HepG2 (cell line): Measurements from ENCODE around the gene TSPAN31. TPM values are rescaled to one million over a fixed set of nuclear protein-coding genes. Genes with fewer than 3 reads are reported as not detected.

Experiments used
- EZH2 ChIP-seq: conservative IDR thresholded peaks from 2 replicates; pipeline ENCODE4 v1.6.1; 2012; ENCODE audit warnings: mild to moderate bottlenecking, low read depth, low read length, moderate library complexity
- HNRNPL ChIP-seq: fragments of 200-400 bp; formaldehyde crosslinking; IDR thresholded peaks from 2 replicates; pipeline ENCODE4 v1.6.1; 2017; ENCODE audit warnings: mild to moderate bottlenecking, low read depth, low read length
- MAFG ChIP-seq: sonication (generic); formaldehyde crosslinking; IDR thresholded peaks from 2 replicates; pipeline ENCODE4 v1.5.1; 2020; ENCODE audit warnings: mild to moderate bottlenecking, missing genetic modification reagents
- NFIC ChIP-seq: IDR thresholded peaks from 2 replicates; pipeline ENCODE4 v1.6.1; 2012; ENCODE audit warnings: mild to moderate bottlenecking, low read length, inconsistent platforms
- NRL ChIP-seq: sonication (generic); formaldehyde crosslinking; IDR thresholded peaks from 2 replicates; pipeline ENCODE4 v1.5.0; 2020; ENCODE audit warnings: missing genetic modification reagents, mild to moderate bottlenecking, moderate library complexity, borderline replicate concordance
- PAXIP1 ChIP-seq: sonication (generic); formaldehyde crosslinking; conservative IDR thresholded peaks from 2 replicates; pipeline ENCODE4 v1.4.0; 2020; ENCODE audit warnings: mild to moderate bottlenecking, missing genetic modification reagents, moderate library complexity
- PHB2 ChIP-seq: fragments of 450-650 bp; IDR thresholded peaks from 2 replicates; pipeline ENCODE4 v1.6.1; 2018; ENCODE audit not compliant: partially characterized antibody
- REST ChIP-seq, 2 experiments: IDR thresholded peaks; 2 replicates each; pipeline ENCODE4 v1.6.1; 2011 to 2012; ENCODE audit warnings: low read length in 2 of 2, borderline replicate concordance in 1 of 2, low read depth in 1 of 2, mild to moderate bottlenecking in 1 of 2, moderate library complexity in 1 of 2
- SKI ChIP-seq: fragments of 450-650 bp; IDR thresholded peaks from one replicate; pipeline ENCODE4 v1.6.1; 2018; ENCODE audit warnings: mild to moderate bottlenecking; ENCODE audit not compliant: partially characterized antibody
- SRY ChIP-seq: sonication (generic); formaldehyde crosslinking; IDR thresholded peaks from 2 replicates; pipeline ENCODE4 v1.8.0; 2022; ENCODE audit warnings: mild to moderate bottlenecking, missing genetic modification reagents
- SYNCRIP ChIP-seq: fragments of 200-400 bp; formaldehyde crosslinking; IDR thresholded peaks from 2 replicates; pipeline ENCODE4 v1.6.1; 2018; ENCODE audit warnings: mild to moderate bottlenecking, low read depth, low read length; ENCODE audit not compliant: insufficient read depth
- ZFP41 ChIP-seq: sonication (generic); formaldehyde crosslinking; IDR thresholded peaks from 2 replicates; pipeline ENCODE4 v1.4.0; 2020; ENCODE audit warnings: mild to moderate bottlenecking, missing genetic modification reagents, borderline replicate concordance
- ZNF234 ChIP-seq: sonication (generic); formaldehyde crosslinking; conservative IDR thresholded peaks from 2 replicates; pipeline ENCODE4 v1.5.1; 2020; ENCODE audit warnings: mild to moderate bottlenecking, missing genetic modification reagents
- ZNF597 ChIP-seq: sonication (generic); formaldehyde crosslinking; IDR thresholded peaks from 2 replicates; pipeline ENCODE4 v1.5.0; 2020; ENCODE audit warnings: missing genetic modification reagents
- ZNF615 ChIP-seq: sonication (generic); formaldehyde crosslinking; IDR thresholded peaks from 2 replicates; pipeline ENCODE4 v1.5.0; 2020; ENCODE audit warnings: mild to moderate bottlenecking, missing genetic modification reagents, borderline replicate concordance
- ZNF619 ChIP-seq: sonication (generic); formaldehyde crosslinking; IDR thresholded peaks from 2 replicates; pipeline ENCODE4 v1.4.0; 2020; ENCODE audit warnings: mild to moderate bottlenecking, missing genetic modification reagents
- ZSCAN31 ChIP-seq: sonication (generic); formaldehyde crosslinking; IDR thresholded peaks from 2 replicates; pipeline ENCODE4 v1.5.0; 2020; ENCODE audit warnings: low read depth, mild to moderate bottlenecking, missing genetic modification reagents
- polyA plus RNA-seq, 8 experiments: library from polyadenylated mRNA; depleted of rRNA in 3 of 8; stranded (reverse) in 7 of 8; unstranded in 1 of 8; fragments of >200 nt; fragmentation: Illumina TruSeq in 4 of 8; extraction: Trizol in 4 of 8; gene quantifications; 2 replicates each; pipeline versions ENCODE4 v1.2.1 to v1.2.3, GENCODE V29; 2011 to 2016; ENCODE audit warnings: low read depth in 4 of 8, missing spikeins in 1 of 8, mixed read lengths in 1 of 8; ENCODE audit not compliant: insufficient read depth in 1 of 8
- total RNA-seq, 5 experiments: library from RNA; depleted of rRNA; stranded (reverse); fragments of >200 nt; fragmentation: Illumina TruSeq; extraction: Trizol; gene quantifications; 2 replicates each; pipeline ENCODE4 v1.2.3, GENCODE V29; 2016; ENCODE audit warnings: low read depth in 1 of 5
- TF ChIP-seq, protein P1 (sequence below): sonication (generic); formaldehyde crosslinking; IDR thresholded peaks from 2 replicates; pipeline ENCODE4 v1.4.0; 2020; ENCODE audit warnings: missing genetic modification reagents
- TF ChIP-seq, protein P2 (sequence below): sonication (generic); formaldehyde crosslinking; IDR thresholded peaks from 2 replicates; pipeline ENCODE4 v1.8.1; 2023; ENCODE audit warnings: mild to moderate bottlenecking, missing genetic modification reagents

Gene TSPAN31
- total and polyA plus RNA-seq, 2 of the 13 experiments (the other 11 are each of a cell fraction or from before 2014, with no cell fraction given), result 10.4 to 24.6 TPM

GRCh38 chr12:57755454-57756372 is 10.9 kb downstream of the TSPAN31 start (continued):
- TF ChIP-seq REST (IDR thresholded peaks at IDR 0.05; ENCODE audit: borderline replicate concordance in 1 of 2, low read depth in 1 of 2, low read length in 2 of 2) (no peak; a peak in 1 of 4 replicates), MAFG (CRISPR knock-in tag) (no peak), NFIC (no peak), ZFP41 (no peak), ZNF619 (no peak), SYNCRIP (no peak), EZH2 (no peak), NRL (peak; percentile 61), ZNF234 (no peak), ZSCAN31 (CRISPR knock-in tag) (no peak), ZNF615 (no peak), PHB2 (no peak), HNRNPL (no peak), SRY (CRISPR knock-in tag) (peak; percentile 79; the same call in 1 of the 2 replicates), SKI (no peak), PAXIP1 (CRISPR knock-in tag) (peak; percentile 64), ZNF597 (CRISPR knock-in tag) (no peak)
- TF ChIP-seq, protein P1, sequence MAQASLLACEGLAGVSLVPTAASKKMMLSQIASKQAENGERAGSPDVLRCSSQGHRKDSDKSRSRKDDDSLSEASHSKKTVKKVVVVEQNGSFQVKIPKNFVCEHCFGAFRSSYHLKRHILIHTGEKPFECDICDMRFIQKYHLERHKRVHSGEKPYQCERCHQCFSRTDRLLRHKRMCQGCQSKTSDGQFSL (CRISPR knock-in tag), result no peak
- TF ChIP-seq, protein P2, sequence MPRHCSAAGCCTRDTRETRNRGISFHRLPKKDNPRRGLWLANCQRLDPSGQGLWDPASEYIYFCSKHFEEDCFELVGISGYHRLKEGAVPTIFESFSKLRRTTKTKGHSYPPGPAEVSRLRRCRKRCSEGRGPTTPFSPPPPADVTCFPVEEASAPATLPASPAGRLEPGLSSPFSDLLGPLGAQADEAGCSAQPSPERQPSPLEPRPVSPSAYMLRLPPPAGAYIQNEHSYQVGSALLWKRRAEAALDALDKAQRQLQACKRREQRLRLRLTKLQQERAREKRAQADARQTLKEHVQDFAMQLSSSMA (CRISPR knock-in tag), result no peak
